ENCODE results near the gene WIPF2.
A peak's percentile ranks its signal among the peaks of the same experiment; 100 is the strongest.
"Not testable (repeated sequence)": the region's sequence is repeated elsewhere in the genome, so short reads cannot be mapped to it uniquely, and the experiment has no call there.

The WIPF2 gene

GRCh38 chr17:40218006-40218739 is 931 bp upstream of the WIPF2 start:
- peak overlapping the region; percentile 83 to 91 for H3K4me3 Mint-ChIP-seq
- peaks cover 24% of the 10 kb centered on the region for H3K4me1 Mint-ChIP-seq
- H3K27ac Mint-ChIP-seq: peak overlapping the region; percentile 99 to 100
- no peaks in the 10 kb centered on the region for H3K9me3 Mint-ChIP-seq
- no peak for ATAC-seq
- no peaks in the 10 kb centered on the region for H3K27me3 Mint-ChIP-seq
- DNase-seq: no peak

- ATAC-seq (peak; percentile 18), DNase-seq (peak; percentile 20 to 23)
- no peaks in the 10 kb centered on the region for H3K9me3 Mint-ChIP-seq
- H3K4me3 Mint-ChIP-seq: peak overlapping the region; percentile 83 to 91
- H3K4me1 Mint-ChIP-seq: peaks cover 30% of the 10 kb centered on the region
- peak overlapping the region; percentile 1 to 94 for H3K27ac Mint-ChIP-seq
- H3K27me3 Mint-ChIP-seq: no peaks in the 10 kb centered on the region
These were observed 662 bp downstream of the WIPF2 start for GRCh38 chr17:40219594-40220338.

- Mint-ChIP-seq H3K4me1 (peaks cover 32% of the 10 kb centered on the region), H3K9me3 (no peaks in the 10 kb centered on the region), H3K4me3 (no peak overlapping the region), H3K27ac (peak overlapping the region in 1 of 2 donors; percentile 54), H3K27me3 (no peaks in the 10 kb centered on the region)
- ATAC-seq (no peak), DNase-seq (no peak)
These were observed 5.8 kb downstream of the WIPF2 start for GRCh38 chr17:40224718-40225550.

- H3K4me1 Mint-ChIP-seq: peaks cover 28% of the 10 kb centered on the region
- H3K9me3 Mint-ChIP-seq, DNase-seq, H3K27me3 Mint-ChIP-seq, ATAC-seq, H3K4me3 Mint-ChIP-seq: not testable (repeated sequence)
- H3K27ac Mint-ChIP-seq: peak overlapping the region in 1 of 2 donors; percentile 54
These were observed 10.0 kb downstream of the WIPF2 start for GRCh38 chr17:40229146-40229545.

GRCh38 chr17:40230670-40231069 is 11.6 kb downstream of the WIPF2 start:
- H3K27me3 Mint-ChIP-seq: no peaks in the 10 kb centered on the region
- no peaks in the 10 kb centered on the region for H3K9me3 Mint-ChIP-seq
- no peak overlapping the region for H3K4me3 Mint-ChIP-seq
- no peak overlapping the region for H3K27ac Mint-ChIP-seq
- DNase-seq: no peak
- peaks cover 13% of the 10 kb centered on the region for H3K4me1 Mint-ChIP-seq
- no peak for ATAC-seq

- not testable (repeated sequence) for H3K27me3 Mint-ChIP-seq, H3K4me3 Mint-ChIP-seq, ATAC-seq
These were observed 12.8 kb downstream of the WIPF2 start for GRCh38 chr17:40231928-40232327.

GRCh38 chr17:40241252-40241834 is 22.2 kb downstream of the WIPF2 start:
- no peak for DNase-seq
- Mint-ChIP-seq H3K27me3 (no peaks in the 10 kb centered on the region), H3K4me1 (peaks cover 27% of the 10 kb centered on the region), H3K4me3 (no peak overlapping the region), H3K27ac (peak overlapping the region in 1 of 2 donors; percentile 50), H3K9me3 (no peaks in the 10 kb centered on the region)
- no peak for ATAC-seq

More at GRCh38 chr17:40231928-40232327, 12.8 kb downstream of the WIPF2 start:
- not testable (repeated sequence) for H3K9me3 Mint-ChIP-seq, DNase-seq, H3K27ac Mint-ChIP-seq
- peaks cover 13% of the 10 kb centered on the region for H3K4me1 Mint-ChIP-seq

GRCh38 chr17:40242774-40243173 is 23.7 kb downstream of the WIPF2 start:
- Mint-ChIP-seq H3K4me3 (no peak overlapping the region), H3K9me3 (no peaks in the 10 kb centered on the region), H3K27ac (no peak overlapping the region), H3K4me1 (peaks cover 27% of the 10 kb centered on the region), H3K27me3 (no peaks in the 10 kb centered on the region)
- ATAC-seq (no peak), DNase-seq (no peak)

- no peak overlapping the region for H3K27ac Mint-ChIP-seq
These were observed 24.7 kb downstream of the WIPF2 start for GRCh38 chr17:40243761-40244160.

GRCh38 chr17:40244255-40244654 is 25.2 kb downstream of the WIPF2 start:
- no peak overlapping the region for H3K27ac Mint-ChIP-seq
- ATAC-seq (no peak), DNase-seq (no peak)
- H3K9me3 Mint-ChIP-seq: no peaks in the 10 kb centered on the region
- H3K27me3 Mint-ChIP-seq: no peaks in the 10 kb centered on the region
- H3K4me1 Mint-ChIP-seq: peaks cover 27% of the 10 kb centered on the region
- H3K4me3 Mint-ChIP-seq: no peak overlapping the region

More at GRCh38 chr17:40243761-40244160, 24.7 kb downstream of the WIPF2 start:
- H3K27me3 Mint-ChIP-seq: no peaks in the 10 kb centered on the region
- ATAC-seq (no peak), DNase-seq (no peak)
- no peak overlapping the region for H3K4me3 Mint-ChIP-seq
- no peaks in the 10 kb centered on the region for H3K9me3 Mint-ChIP-seq
- H3K4me1 Mint-ChIP-seq: peaks cover 27% of the 10 kb centered on the region

GRCh38 chr17:40247926-40248495 is 28.9 kb downstream of the WIPF2 start:
- H3K4me1 Mint-ChIP-seq: peaks cover 20% of the 10 kb centered on the region
- H3K27ac Mint-ChIP-seq: no peak overlapping the region
- ATAC-seq (no peak), DNase-seq (no peak)
- no peak overlapping the region for H3K4me3 Mint-ChIP-seq
- H3K9me3 Mint-ChIP-seq: no peaks in the 10 kb centered on the region
- no peaks in the 10 kb centered on the region for H3K27me3 Mint-ChIP-seq

GRCh38 chr17:40248507-40248906 is 29.4 kb downstream of the WIPF2 start:
- Mint-ChIP-seq H3K4me1 (peaks cover 18% of the 10 kb centered on the region), H3K4me3 (no peak overlapping the region)
- DNase-seq: no peak

GRCh38 chr17:40251576-40251975 is 32.5 kb downstream of the WIPF2 start:
- H3K4me1 Mint-ChIP-seq: peaks cover 8% of the 10 kb centered on the region
- no peak overlapping the region for H3K27ac Mint-ChIP-seq
- no peak overlapping the region for H3K4me3 Mint-ChIP-seq
- ATAC-seq (no peak), DNase-seq (no peak)
- no peaks in the 10 kb centered on the region for H3K27me3 Mint-ChIP-seq
- no peaks in the 10 kb centered on the region for H3K9me3 Mint-ChIP-seq

More at GRCh38 chr17:40248507-40248906, 29.4 kb downstream of the WIPF2 start:
- Mint-ChIP-seq H3K9me3 (no peaks in the 10 kb centered on the region), H3K27me3 (no peaks in the 10 kb centered on the region), H3K27ac (no peak overlapping the region)
- ATAC-seq: no peak

- Mint-ChIP-seq H3K9me3 (no peaks in the 10 kb centered on the region), H3K27ac (no peak overlapping the region), H3K27me3 (no peaks in the 10 kb centered on the region), H3K4me1 (peaks cover 8% of the 10 kb centered on the region), H3K4me3 (no peak overlapping the region)
- DNase-seq: no peak
- ATAC-seq: no peak
These were observed 34.5 kb downstream of the WIPF2 start for GRCh38 chr17:40253565-40253964.

GRCh38 chr17:40259505-40259904 is 40.4 kb downstream of the WIPF2 start:
- Mint-ChIP-seq H3K9me3 (no peaks in the 10 kb centered on the region), H3K27ac (no peak overlapping the region), H3K27me3 (no peaks in the 10 kb centered on the region), H3K4me3 (no peak overlapping the region), H3K4me1 (peaks cover 11% of the 10 kb centered on the region)
- DNase-seq: no peak
- no peak for ATAC-seq

Measured in stimulated activated naive CD8-positive, alpha-beta T cell treated with anti-CD3 and anti-CD28 coated beads, Interleukin-15, amount 100 ng/mL, for 72 hours (primary cell).